ENCODE results near the gene RALGAPA2.

Gene RALGAPA2

DNA sequence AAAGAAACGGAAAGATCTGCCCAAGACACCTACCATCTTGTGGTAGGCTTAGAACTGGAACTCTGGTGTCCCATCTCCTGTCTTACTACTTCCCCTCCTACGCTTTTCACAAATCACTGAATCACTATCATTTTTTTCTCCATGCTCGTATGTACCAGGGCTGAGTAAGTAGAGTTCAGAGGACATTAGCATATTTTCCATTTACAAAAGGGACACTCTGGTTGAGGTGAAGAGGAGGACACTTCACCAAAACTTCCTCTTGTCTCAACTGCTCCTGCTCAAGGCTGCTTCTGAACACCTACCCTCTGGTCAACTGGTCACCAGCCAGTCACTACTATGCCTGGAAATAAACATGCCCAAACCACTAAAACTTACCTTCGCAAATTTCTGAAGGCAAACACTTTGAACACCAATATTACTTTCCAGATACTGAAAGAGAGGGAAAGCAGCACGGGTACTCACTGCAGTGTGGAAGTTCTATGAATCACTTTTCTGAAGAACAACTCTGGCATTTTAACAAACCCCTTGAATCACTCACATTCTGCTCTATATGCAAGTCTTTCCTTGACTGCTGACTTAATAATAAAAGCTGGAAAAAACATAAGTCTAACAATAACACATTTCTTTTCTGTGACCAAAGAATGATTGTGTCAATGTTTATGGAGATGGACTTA lies 221.2 kb downstream of the RALGAPA2 start:
- DNase-seq = peak; percentile 32

DNA sequence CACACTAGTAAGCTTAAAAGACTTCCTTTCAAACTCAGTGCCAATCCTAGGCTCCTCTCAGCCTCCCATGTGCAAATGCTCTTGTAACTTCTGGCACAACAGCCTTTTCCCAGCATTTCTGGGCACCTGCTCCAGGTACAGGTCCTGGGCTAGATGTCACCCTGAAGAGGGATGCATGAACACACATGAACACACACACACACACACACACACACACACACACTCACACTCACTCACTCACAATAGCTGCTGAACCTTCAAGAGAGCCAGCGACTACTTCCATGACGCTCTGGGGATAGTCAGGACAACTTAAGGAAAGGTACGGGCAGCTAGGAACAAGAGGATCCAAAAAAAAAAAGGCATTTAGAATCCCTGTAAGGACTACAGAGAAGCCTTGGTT lies 221.8 kb downstream of the RALGAPA2 start:
- DNase-seq = peak; percentile 17

DNA sequence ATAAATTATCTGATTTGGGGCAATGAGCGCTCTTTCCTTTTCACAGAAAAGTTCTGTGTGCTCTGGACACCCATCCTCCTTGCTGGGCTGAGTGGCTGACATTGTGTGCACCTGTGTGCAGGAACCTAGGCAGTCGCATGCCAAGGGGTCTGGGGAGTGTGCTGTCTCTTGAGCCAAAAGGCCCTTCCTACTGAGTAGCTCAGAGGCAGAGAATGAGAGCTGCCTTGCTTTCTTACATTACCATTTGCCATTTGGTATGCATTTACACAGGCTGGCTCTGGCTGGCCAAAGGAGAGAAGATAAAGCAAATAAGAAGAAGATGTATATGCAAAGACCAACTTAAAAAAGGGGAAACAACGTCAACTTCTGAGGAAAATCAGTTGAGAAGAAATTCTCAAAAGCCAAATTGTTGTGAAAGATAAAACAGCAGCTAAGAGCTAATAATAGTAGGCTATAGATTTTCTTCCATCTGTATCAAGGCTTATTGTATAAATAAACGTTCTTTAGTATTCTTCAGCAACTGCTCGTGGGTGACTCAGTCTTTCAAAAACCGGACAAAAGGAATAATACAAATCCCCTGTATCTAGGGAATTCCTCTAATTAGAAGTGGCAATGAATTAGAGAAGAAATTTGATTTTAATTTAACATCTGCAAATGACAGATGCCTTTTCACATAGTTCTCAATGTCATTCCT lies 222.6 kb downstream of the RALGAPA2 start:
- peak; percentile 25 for DNase-seq

DNA sequence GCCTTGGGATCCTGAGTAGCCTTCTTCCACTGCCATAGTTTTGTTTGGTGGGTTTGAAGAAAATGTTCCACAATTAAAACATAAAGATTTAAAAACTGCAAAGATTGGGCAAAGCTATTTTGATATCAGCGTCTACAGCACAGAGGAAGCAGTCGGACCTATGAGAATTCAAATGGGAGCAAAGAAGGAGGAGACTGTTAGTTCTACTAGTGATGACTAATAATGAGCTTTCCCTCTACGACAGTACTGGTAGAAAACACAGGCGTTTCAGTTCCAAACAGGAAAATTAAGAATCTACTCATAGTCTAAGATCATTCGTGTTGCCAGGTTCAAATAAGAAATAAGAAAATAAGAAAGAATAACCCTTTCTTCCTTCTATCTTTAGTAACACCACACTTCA lies 223.4 kb downstream of the RALGAPA2 start:
- DNase-seq = no peak

DNA sequence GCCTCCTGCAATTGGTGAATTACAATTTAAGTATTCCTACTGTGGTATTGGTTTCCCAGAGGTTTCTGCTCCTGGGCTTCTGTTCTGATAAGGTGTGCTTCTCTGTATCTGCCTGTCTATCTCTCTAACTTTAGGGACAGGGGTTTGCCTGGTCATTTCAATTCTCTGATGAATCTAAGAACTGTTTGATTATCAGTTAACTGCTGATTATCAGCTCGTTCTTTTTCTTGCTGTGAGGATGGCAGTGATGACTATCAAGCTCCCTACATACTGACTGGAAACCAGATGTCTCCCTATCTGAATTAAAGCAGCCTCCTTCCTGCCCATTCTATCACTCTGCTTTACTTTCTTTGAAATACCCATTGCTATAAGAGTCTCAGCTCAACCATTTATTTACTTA lies 224.1 kb downstream of the RALGAPA2 start:
- no peak for DNase-seq

DNA sequence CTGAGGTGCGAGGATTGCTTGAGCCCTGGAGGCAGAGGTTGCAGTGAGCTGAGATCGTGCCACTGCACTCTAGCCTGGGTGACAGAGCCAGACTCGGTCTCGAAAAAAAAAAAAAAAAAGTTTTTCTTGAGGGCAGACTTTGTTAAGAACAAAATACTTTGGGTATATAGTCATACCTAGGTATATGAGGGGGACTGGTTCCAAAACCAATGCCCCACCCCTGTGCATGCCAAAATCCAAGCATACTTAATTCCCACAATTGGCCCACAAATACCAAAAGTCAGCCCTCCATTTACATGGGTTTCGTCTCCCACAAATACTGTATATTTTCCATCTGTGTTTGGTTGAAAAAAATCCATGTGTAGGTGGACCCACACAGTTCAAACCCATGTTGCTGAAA lies 224.6 kb downstream of the RALGAPA2 start:
- no peak for DNase-seq

DNA sequence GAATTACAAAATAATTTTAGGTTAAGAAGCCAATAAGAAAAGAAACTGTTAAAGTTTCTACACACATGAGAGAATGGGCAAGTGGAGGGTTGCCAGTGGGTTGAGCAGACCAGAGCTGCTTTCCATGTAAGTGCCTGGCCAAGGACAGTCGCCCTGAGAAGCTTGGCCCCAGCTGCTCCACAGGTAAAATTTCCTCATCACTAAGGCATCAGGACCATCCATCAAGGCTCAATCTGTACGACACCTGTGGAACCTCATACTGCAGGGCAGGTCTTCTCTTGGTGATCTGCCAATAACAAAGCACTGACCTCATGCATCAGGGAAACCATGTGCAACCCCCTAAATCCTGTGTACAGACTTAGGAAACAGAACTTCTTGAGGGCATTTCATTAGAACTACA lies 229.1 kb downstream of the RALGAPA2 start:
- no peak for DNase-seq

DNA sequence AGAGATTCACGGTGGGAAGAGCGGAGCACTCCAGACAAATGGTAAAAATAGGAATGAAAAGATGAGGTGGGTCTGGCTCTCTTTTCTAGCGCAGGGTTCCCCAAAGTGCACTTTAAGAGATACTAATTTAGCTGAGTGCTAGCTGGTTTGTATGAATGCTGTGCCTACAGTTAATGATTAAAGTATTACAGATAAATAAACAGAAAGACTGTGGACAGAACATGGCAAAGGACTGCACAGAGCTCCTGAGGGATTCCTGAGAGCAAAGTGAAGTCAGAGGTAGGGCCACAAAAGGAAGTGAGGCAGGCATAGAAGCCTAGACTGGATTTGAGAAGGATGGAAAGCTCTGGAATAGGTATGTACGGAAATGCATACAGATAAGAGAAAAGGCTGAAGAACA lies 230.0 kb downstream of the RALGAPA2 start:
- DNase-seq = no peak

DNA sequence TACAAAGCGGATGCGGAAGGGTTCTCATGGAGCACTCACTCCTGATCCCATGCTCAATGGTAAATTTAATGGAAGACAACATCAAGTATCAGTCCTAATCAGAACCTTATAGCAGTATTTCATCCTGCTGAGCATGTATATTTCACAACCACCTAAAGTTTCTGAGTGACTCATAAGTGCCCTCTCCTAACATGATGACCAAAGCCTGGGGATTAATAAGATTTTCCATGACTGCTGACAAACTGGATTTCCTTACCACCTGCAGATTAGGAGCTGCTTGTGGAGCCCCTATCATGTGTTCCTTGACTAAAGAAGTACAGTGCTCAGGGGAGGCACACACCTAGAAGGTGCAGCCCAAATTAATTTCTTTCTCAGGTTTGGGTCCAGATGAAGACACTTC lies 231.8 kb downstream of the RALGAPA2 start:
- no peak for DNase-seq

DNA sequence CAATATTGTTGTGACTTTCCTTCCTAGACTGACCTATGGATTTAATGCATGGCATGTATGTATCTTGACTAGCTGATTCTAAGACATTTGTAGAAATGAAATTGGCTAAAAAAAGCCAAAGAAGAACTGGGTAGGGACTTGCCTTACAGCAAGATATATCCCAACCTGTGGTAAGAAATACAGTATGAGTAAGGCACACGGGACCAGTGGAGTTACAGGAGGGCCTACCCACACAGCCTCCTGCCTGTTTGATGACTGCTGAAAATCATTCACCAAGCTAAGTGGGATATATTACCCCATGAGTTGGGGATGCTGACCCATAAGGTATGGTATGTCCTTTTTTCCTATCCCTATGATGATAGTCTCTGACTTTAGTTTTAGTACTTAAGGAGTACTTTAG lies 232.3 kb downstream of the RALGAPA2 start:
- no peak for DNase-seq

DNA sequence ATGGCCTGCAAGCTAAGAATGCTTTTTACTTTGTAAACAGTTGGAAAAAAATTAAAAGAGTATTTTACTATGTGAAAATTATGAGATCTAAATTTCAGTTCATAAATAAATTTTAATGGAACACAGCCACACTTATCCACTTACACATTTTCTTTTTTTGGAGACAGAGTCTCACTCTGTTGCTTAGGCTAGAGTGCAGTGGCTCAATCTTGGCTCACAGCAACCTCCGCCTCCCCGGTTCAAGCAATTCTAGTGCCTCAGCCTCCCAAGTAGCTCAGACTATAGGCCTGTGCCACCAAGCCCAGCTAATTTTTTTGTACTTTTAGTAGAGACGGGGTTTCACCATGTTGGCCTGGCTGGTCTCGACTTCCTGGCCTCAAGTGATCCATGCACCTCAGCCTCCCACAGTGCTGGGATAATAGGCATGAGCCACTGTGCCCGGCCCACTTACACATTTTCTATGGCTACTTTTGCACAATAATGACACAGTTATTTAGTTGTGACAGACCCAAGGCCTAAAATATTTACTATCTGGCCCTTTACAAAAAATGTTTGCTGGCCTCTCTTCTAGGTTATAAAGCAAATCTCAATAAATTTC lies 234.9 kb downstream of the RALGAPA2 start:
- no peak for DNase-seq

DNA sequence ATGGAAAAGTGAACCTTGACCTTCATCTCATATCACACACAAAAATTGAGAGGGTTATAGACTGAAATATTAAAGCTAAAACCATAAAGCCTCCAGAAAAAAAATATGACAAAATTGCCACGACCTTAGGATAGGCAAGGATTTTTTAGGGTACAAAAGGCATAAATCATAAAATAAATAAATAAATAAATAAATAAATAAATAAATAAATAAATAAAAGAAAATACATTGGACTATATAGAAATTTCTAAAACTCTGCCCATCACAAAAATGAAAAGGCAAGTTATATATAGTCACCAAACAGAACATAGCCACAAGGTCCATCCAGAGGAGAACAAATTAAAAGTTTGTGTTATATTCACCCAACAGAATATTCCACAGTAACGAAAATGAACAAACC lies 235.9 kb downstream of the RALGAPA2 start:
- no peak for DNase-seq

DNA sequence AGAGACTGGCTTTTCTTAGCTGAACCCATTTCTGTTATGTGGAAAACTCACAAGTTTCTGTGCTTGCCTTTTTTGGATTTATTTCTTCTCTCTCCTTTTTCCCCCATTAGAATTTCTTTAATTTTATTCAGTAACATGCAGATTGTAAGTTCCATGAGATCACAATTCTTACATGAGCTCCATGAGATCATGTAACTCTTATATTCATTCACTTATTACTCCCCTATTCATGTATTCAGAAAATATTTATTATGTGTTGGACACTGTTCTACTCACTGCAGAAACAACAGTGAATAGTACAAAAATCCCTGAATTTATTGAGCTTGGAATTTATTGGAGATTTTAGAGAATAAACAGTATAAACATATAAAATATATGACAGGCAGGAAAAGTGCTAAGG lies 238.8 kb downstream of the RALGAPA2 start:
- DNase-seq = no peak

DNA sequence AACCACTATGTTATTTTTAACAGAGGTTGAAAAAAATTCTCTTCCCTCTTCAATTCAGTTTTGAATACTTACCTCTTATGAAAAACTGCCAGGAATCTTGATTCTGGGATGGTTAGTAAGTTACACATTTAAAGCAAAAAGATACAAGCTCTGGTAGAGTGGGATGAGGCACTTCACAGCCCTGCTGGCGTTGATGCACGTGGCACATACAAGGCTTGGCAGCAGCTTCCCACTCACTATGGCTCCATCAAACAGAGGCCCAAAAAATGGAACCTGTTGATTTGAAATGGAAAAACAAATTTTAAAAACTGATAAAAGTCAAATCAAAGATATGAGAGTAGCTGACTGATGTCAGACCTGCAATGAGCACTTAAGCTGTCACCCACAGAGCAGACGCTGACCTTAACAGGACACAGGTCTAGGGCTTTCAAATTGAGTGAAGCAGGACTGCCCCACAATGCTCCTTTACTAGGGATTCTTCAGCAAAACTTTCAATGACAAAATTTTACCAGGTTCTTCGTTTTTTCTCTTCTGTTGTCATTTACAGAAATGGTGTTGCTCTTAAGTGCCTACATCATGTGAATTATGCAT lies 239.7 kb downstream of the RALGAPA2 start:
- DNase-seq = no peak

DNA sequence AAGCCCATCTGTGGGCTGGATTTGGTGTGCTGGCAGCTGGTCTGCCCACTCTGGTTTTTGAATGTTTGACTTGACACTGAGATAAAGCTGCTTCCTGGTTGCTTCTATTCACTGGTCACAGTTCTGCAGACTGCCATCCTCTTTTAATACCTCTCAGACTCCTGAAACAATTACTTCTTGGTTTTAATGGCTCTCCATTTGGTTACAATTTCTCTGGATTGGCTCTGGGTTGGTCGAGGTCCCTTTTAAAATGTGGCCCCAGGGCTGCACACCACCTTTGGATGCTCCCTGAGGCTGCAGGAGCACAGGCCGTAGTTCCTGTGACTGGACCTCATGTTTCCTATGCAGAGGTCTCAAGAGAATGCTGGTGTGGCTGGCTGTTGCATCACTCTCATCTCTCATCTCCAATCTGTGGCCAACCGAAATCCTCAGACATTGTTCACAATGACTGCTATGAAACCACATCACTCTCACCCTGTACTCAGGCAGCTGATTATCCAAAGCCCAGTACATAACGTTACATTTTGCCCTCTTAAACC lies 246.0 kb downstream of the RALGAPA2 start:
- no peak for DNase-seq

DNA sequence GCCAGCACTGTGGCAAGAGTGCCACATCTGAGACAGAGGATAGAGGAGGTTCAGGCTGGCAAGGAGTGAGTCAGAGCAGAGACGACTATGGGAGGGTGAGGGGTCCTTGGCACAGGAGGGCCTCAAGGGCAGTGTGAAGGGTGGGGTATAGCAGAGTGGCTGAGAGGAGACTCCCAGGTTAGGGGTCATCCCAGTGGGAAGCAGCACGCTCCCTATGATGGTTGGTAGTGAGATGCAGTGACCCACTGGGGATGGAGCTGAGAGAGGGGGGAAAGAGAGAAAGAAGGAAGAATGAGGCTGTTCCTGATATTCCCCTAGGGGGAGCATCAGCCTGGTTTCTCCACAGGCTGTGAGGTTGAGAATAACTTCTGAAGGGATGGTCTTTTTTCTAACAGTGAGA lies 247.2 kb downstream of the RALGAPA2 start:
- DNase-seq = peak; percentile 34

DNA sequence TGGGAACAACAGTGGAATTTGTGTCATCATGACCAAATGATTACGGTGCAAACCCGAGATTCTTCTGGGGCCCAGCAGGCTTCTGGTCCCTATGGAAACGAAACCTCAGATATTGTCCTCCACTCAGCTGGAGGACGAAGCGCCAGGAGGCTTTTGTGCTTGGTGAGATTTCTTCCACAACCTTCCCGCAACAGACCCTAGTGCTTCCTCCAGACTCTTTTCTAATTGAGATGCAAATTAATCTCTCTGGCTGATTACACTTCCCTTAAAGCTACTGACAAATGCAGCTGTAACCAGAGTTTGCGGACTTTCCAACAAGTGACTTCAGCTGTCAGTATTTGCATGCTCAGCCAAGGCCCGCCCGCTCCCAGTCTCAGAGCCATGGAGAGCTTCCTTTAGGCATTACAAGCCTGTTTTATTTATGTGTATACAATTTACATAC lies 248.5 kb downstream of the RALGAPA2 start:
- DNase-seq = peak; percentile 99

DNA sequence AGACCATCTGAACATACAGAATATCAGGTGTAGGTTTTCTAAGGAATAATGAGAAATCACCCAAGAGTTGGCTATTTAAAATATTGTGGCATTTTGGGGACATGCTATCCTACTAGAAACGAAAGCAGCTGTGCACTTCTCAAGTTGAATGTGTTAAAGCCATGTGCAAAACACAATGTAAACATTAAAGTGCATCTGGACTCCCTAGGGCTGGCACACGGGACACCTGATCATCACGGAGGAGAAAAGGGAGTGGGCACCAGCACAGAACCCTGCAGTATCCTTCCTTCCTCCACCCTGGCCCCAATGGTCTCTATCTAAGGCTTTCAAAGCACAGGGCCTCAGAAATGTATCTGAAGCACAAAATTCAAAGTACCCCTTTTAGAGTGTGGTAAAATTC lies 250.3 kb downstream of the RALGAPA2 start:
- peak; percentile 67 for DNase-seq

DNA sequence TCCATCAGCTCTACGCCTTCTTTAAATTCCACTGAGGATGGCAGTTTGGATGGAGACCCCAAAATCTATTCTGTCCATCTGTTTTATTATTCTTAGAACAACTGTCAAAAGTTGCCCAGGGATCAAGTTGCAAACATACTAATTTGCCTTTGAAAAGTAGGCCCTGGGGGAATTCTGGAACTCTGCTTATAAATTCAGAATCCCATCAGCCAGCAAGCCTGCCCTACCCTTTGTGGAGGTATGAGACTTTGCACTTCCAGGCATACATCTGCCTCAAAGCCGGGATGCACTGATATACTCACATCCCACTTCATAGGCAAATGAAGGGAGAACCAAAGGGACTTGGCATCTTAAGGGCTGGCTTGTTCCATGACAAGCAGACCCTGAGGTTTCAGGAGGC lies 250.9 kb downstream of the RALGAPA2 start:
- DNase-seq = peak; percentile 95

DNA sequence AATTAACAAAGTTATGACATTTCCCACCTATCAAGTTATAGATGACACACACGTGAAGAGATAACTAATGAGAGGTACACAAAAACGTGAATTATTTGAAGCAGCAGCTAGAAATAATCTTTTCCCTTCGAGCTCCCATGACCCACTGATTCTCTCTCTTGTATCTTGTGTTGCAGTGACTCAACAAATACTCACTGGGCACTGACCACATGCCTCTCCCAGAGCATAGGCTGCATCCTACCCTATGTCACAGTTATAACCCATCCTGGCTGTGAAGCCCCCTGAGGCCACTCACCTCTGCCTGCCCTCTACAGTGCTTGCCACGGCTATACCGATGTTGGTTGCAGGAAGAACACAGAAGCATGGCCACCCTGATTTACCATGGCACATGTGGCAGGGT lies 252.7 kb downstream of the RALGAPA2 start:
- no peak for DNase-seq

DNA sequence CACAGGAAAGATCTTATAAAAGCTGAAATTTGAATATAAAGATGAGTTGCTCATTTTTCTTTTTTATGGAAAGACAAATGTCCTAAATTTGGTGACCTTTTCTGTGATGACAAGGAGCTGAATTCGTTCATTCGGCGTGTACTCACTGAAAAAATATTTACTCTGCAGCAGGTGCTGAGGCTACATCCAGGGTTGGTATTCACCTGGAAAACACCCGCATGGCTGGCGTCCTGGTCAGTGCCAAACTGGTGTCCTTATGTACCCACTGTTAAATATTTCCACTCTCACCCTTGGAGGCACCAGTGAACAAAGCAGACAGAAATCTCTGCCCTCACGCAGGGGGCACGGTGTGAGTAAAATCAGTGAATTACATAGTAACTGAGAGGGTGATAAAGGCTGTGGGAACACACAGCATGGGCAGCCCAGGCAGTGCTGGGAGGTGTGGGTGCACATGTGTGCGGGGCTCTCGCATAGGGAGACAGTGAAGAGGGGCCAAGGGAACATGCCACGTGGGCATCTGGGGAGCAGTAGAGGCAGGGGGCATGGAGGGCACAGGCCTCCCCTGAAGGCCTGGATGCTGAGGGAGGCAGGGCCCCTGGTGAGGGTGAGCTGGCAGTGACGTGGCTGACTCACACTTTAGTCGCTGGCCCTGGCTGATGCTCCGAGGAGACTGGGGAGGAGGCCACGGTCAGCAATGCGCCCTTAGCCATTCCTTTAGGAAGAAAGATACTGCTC lies 254.9 kb downstream of the RALGAPA2 start:
- DNase-seq = no peak

DNA sequence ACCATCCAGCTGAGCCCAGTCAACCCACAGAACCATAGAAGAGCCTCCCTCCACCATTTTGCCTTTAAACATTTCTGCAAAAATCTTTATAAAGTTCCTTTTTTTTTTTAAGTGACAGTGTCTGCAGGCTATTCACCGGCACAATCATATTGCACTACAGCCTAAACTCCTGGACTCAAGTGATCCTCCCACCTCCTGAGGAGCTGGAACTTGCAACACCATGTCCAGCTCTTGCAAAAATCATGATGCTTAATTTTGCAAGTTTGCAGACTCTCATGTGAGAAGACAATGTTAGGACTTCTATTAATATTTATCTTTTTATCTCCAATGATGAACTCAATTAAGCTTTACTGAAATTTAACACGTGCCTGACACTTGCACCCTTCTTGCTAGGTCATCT lies 255.7 kb downstream of the RALGAPA2 start:
- DNase-seq = no peak

DNA sequence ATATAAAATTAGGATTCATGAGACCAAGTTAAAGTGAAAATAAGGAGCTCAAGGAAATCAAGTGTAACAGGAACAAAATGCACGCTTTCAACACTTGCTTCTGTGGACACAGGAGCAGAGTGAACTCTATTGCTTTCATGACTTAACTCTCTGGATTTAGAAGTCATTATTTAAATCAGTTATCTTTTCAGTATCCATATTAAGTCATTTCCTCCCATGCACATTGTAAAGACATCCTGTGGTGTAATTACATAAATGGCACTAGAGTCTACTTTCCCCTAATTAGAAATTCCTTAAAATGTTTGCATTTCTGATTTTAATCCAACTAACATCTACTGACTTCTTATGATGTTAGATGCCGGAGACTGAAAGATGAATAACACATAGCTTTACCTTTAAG lies 256.5 kb downstream of the RALGAPA2 start:
- no peak for DNase-seq
